ENCODE results near the gene OMP.

Gene OMP

GRCh38 chr11:77069969-77070582 is 32.6 kb upstream of the OMP start:
- DNase-seq: no peak

DNA sequence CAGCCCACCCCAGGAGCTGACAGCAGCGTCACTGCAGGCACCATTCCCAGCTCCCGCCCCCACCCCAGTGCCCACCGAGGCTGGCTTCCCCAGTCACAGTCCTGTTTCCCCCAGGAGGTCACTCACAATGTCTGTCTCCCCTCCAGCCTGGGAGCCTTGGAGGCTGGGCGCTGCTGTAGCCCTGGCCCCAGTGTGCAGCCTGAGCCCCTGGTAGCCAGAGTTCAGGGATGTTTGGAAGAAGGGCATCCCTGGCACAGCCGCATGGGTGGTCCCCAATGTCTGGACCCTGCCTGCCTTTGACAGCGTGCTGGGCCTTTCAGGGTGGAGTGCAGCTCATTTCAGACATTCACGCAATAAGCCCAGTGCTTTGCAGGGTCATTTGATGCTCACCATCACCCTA is 31.6 kb upstream of the OMP start:
- DNase-seq: no peak

DNA sequence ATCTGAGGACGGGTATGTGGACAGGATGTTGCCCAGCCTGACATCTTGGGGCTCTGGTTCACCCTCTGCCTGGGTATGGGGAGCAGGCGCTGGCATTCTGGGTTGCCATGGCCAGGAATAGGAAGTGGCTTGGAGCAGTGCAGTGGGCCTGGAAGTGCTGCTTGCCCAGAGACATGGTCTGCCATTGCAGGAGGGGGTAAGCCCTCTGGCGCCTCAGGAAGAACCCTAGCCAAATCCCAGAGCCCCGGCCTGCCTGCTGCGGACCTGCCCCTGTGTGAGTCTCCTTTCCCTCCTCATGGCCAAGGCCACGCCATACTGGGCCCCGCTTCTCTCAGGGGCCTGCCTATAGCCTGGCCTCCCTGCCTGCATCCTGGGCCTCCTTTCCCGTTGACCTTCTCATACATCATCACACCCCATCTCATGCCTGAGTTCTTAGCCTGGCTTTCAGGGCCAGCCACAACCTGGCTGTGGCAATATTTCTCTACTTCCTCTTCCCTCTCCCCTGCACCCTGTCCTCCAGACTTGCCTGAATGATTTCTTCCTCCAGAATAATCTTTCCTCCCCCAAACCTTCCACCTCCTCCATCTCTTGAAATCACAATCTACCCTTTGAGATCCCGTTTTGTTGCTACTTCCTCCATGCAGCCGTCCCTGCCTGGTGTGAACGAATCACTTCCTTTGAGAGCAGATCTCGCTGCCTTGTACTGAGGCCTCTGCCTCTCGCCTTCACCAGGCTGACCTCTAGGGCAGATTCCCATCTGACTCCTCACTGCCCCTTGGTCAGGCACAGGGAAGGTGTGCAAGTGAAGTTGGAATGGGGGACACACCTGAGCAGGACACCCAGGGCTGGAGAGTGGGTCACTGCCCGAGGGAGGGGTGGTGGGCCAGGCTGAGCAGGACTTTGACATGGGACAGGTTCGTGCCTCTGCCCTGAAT is 30.7 kb upstream of the OMP start:
- DNase-seq: no peak

- DNase-seq: no peak
These were observed 29.8 kb upstream of the OMP start for GRCh38 chr11:77072851-77073327.

GRCh38 chr11:77073328-77074001 is 29.2 kb upstream of the OMP start:
- DNase-seq: peak; percentile 32

DNA sequence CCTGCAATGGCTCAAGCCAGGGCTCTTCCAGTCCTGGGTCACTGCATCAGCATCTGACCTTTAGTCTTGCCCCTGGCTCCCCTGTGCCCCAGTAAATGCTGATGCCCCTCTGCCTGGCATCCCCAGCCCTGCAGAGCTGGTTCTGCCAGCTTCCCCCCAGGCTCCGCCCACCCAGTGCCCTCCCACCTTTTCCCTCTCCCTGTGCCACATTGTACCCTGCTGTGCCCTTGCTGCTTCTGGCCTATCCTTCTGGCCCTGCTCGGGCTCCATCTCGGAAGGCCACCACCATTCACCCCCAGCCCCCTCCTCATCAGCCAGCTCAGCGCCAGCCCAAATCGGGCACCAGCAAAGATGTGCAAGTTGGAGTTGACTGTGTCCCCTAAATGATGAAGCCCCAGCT is 28.4 kb upstream of the OMP start:
- no peak for DNase-seq

GRCh38 chr11:77074626-77075221 is 27.9 kb upstream of the OMP start:
- DNase-seq: no peak

DNA sequence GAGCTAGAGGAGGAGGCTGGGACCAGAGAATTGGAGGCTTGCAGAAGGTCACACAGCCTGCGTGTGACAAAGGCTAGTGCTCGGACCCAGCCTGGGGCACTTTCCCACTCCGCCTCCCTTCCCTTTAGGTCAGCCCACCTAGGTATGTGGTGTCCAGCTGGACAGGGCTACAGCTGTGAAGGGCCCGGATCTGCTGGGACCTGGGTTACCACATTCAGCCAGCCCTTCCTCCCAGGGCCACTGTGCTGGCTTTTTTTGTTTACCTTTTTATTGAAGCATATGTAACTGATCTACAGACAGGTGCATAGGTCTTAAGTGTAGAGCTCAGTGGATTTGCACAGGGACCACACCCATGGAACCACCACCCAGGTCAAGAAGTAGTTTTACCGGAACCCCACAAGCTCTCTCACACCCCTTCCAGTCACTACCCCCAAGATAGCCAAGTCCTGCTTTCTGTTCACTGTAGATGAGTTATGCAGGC is 27.2 kb upstream of the OMP start:
- DNase-seq: no peak

DNA sequence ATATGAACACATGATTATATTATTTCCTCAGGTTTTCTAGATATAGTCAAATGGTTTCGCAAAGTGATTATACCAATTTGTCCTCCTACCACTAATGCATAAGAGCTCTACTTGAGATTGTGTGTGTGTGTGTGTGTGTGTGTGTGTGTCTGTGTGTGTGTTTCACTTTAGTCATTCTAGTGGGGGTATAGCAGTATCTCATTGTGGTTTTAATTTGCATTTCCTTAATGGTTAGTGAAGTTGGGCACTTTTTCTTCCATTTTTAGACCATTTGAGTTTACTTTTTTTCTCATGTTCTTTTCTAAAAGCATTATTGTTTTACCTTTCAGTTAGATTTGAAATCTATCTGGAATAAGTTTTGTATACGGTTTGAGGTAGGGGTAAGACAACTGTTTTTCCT is 23.0 kb upstream of the OMP start:
- no peak for DNase-seq

DNA sequence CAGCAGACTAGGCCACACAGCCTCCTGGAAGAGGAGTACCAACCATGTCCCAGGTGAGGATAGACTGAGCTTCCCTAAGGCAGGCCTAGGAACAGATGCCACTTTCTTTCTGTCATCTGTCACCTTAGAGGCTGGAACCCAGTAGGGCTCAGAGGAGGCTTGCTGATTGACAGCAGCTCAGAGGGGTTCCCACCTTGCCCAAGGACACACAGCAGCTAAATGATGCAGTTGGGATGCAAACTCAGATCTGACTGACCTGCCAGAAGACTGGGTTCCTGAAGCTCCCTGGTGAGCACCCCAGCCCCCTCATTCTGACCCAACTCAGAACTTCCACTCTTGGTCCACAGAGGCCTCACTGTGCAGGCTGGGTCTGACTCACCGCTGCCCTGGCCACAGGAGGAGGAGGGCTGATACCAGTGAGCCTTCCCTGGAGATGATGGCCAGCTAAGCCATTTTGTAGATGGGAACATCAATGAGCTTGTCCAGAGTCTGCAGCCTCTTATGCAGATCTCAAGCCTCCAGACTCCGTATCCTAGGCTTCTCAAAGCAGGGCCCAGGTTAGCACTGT is 21.9 kb upstream of the OMP start:
- no peak for DNase-seq

DNA sequence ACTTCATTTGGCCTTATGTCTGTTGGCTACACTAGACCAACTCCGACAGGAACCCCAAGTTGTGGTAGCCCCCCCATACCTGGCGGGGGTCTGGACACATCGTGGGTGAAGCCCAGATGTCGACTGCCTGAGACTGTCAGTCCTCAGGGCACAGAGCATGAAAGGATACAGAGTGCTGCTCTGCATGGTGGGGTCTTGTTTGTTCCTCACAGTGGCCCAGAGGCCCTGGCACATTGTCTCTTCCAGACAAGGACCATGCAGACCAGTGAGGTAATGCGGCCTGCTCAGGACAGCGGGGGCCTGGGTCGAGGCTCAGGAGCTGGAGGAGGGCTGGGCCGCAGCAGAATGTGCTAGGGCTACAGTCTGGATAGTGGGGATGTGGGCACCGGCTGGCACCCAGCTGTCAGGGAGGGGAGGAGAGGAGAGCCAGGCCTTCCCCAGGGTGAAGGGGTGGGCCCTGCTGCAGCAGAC is 21.2 kb upstream of the OMP start:
- DNase-seq: no peak

DNA sequence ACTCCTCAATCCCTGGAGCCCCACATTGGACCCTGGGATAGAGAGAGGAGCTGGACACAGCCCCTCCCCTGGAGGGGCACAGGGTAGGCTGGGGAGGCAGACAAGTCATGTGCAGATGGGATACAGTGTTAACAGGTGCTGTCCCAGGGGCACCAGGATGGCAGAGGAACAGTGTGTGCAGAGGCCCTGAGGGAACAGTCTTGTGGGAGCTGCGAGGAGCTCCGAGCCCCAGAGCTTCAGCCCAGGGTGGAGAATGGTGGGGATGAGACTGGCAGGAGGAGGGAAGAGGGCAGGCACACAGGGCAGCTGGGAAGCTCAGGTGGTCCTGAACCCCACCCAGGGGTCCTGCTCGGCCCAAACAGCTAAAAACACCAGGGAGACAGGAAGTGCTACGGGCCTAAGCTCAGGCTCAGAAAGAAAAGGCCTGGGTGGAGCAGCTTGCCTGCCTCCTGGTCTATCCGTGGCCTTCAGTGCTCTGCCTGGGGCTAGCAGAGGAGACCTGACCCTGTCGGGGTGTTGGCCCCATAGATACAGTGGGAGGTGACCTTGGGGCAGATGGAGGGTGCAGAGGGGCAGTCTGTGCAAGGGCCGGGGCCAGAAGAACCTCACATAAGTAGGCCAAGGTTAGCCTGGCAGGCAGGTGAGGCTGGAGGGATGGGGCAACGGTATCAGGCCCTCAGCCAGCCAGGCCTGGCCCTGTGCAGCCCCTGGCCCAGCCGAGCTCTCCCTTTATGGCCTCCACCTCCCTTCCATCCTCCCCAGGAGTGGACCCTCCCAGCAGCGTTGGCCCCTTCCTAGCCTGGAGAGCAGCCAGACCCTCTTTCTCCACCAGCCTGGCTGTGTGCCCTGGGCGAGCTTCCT is 20.4 kb upstream of the OMP start:
- no peak for DNase-seq

DNA sequence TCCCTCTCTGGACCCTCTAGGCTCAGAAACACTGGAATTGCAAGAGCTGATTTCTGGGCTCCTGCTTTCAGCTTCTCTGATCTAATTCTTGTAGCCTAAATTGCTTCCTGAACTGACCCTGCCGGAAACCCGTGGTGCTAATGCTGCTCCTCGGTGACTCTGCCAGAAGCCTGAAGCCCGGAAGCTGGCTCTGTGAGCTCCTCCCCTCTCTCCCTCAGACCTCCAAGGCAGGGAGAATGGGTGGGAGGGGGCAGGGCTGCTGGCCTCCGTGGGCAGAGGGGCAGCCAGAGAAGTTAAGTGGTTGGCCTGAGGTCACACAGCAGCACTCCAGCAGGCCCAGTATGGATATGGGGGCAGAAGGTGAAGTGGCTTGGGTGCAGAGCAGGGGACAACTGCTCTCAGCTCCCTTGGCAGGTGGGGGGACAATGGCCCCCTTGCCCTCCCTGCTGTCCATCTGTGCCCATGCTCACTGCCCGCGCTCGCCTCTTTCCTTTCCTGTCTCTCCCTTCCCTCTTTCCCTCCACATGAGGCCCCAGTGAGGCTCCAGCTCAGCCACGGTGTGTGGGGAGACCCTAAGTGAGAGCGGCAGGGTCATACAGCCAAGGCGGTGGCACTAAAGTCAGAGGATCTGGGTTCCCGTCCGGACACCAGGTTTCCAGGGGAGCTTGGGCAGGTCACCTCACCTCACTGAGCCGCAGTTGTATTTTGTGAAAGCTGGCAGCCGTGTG is 19.6 kb upstream of the OMP start:
- no peak for DNase-seq

- DNase-seq: no peak
These were observed 18.9 kb upstream of the OMP start for GRCh38 chr11:77083566-77084245.

GRCh38 chr11:77084581-77085191 is 18.0 kb upstream of the OMP start:
- DNase-seq: no peak

- no peak for DNase-seq
These were observed 17.0 kb upstream of the OMP start for GRCh38 chr11:77085652-77086051.

- DNase-seq: peak; percentile 10
These were observed 15.8 kb upstream of the OMP start for GRCh38 chr11:77086521-77087472.

DNA sequence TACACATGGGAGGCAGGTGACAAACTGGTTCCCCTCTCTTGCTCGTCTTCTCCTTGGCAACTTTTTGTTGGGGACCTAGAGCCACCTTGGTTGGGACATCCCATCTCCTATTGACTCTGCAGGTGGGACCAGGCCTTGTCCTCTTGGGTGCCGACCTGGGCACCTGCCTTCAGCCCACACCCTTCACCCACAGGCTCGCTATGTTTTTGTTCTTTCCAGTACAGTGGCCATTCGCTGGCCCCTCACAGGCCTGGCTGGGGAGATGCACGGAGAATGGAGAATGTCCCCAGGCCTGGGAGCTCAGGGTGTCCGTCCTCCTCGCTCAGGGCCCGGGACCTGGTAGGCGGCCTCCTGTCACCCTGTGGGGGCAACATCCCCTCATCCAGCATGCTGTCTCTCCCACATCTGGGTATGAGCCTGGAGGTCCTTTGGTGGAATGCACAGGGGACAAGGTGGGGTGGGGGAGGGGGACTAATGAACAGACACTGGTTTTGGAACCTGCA is 14.9 kb upstream of the OMP start:
- no peak for DNase-seq

All from midbrain (tissue), 1 donor.